Adrenal gland (tissue), 5 donors: ENCODE measurements around the gene SUCLG2.

Experiments used
- CTCF ChIP-seq, 6 experiments: fragments of 450-650 bp in 4 of 6; fragments of 200-600 bp in 2 of 6; sonication (generic) in 1 of 6; IDR thresholded peaks; 1 replicate in 5 of 6; 2 replicates in 1 of 6; pipeline versions ENCODE4 v1.5.1 to v1.8.0; 2016 to 2021; ENCODE audit warnings: antibody characterized with exemption in 6 of 6, mild to moderate bottlenecking in 2 of 6, moderate library complexity in 1 of 6
- POLR2A ChIP-seq, 2 donors: fragments of 450-650 bp; IDR thresholded peaks; one replicate each; pipeline ENCODE4 v1.6.1; 2017; ENCODE audit warnings: antibody characterized with exemption in 2 of 2, mild to moderate bottlenecking in 2 of 2, moderate library complexity in 1 of 2
- donor health status: DM: no; HTN: no; CAD: no.

- TF ChIP-seq CTCF (IDR thresholded peaks at IDR 0.05) = no peak
- no peak for TF ChIP-seq POLR2A (IDR thresholded peaks at IDR 0.05)
Observed at GRCh38 chr3:67692621-67693020, 38.2 kb upstream of the SUCLG2 start.
